HCT116 (cell line): Measurements from ENCODE around the gene PKP3. TPM values are rescaled to one million over a fixed set of nuclear protein-coding genes. Genes with fewer than 3 reads are reported as not detected.

Experiments used
- ATAC-seq: fragments of 200-7000 bp; cut with Tn5 transposase; 2 replicates; pipeline ENCODE4 v1.9.1; 2020; ENCODE audit warnings: mild to moderate bottlenecking, moderate library complexity
- BruUV-seq: library from RNA; stranded (reverse); fragments of 400-500 nt; replicated peaks from 2 replicates; lab custom pipeline; 2021; lab: Mats Ljungman, UMichigan
- CTCF ChIA-PET: fragments of 300-600 bp; sonication (Branson Sonifier 250); formaldehyde crosslinking; loops from one replicate; lab custom pipeline; 2021; ENCODE audit warnings: antibody characterized with exemption; lab: Charles Lee
- POLR2A ChIA-PET: fragments of 300-600, 350-600 bp; sonication (Branson Sonifier 250); formaldehyde crosslinking; loops from one replicate; lab custom pipeline; 2021; ENCODE audit warnings: antibody characterized with exemption; lab: Charles Lee
- RAD21 ChIA-PET, 2 experiments: fragments of 300-600 bp; sonication (Branson Sonifier 250); formaldehyde crosslinking; loops; one replicate each; lab custom pipeline; 2023; ENCODE audit warnings: low total read pairs in 2 of 2; ENCODE audit not compliant: uncharacterized antibody in 2 of 2, unreplicated experiment in 2 of 2, low non-redundant PET in 1 of 2; lab: Charles Lee
- DNase-seq: peaks from one replicate; pipeline ENCODE4 v3.0.0-alpha.2; 2010; ENCODE audit warnings: low read depth, low spot score
- H2AFZ ChIP-seq: fragments of 200-600 bp; shearing (Covaris generic), sonication (generic); 2 replicates; pipeline ENCODE4 v1.6.1; 2017; ENCODE audit warnings: low read depth, mixed run types, mixed read lengths, antibody characterized with exemption, low read length; ENCODE audit not compliant: poor library complexity, severe bottlenecking
- H3K27ac ChIP-seq: 2 replicates; pipeline ENCODE4 v1.5.1; 2012; ENCODE audit warnings: low read depth, low read length
- H3K27me3 ChIP-seq: fragments of 200-600 bp; sonication (generic); 2 replicates; pipeline ENCODE4 v1.6.1; 2016; ENCODE audit warnings: mixed run types, low read length, mixed read lengths; ENCODE audit not compliant: insufficient read depth
- H3K36me3 ChIP-seq, 2 experiments: fragments of 200-500 bp in 1 of 2; fragments of 200-600 bp in 1 of 2; sonication (Bioruptor generic) in 1 of 2; sonication (generic) in 1 of 2; 2 replicates each; pipeline versions ENCODE4 v1.5.1 to v1.6.1; 2014 to 2016; ENCODE audit warnings: low read length in 2 of 2, inconsistent platforms in 1 of 2, mixed read lengths in 1 of 2, mixed run types in 1 of 2; ENCODE audit not compliant: insufficient read depth in 2 of 2, control insufficient read depth in 1 of 2
- H3K4me1 ChIP-seq, 2 experiments: fragments of 200-600 bp in 1 of 2; sonication (generic) in 1 of 2; 2 replicates each; pipeline versions ENCODE4 v1.5.1 to v1.6.1; 2012 to 2017; ENCODE audit warnings: low read length in 2 of 2, inconsistent platforms in 1 of 2, mild to moderate bottlenecking in 1 of 2, mixed read lengths in 1 of 2, mixed run types in 1 of 2, moderate library complexity in 1 of 2; ENCODE audit not compliant: insufficient read depth in 2 of 2, control insufficient read depth in 1 of 2
- H3K4me2 ChIP-seq: fragments of 200-600 bp; sonication (generic); 2 replicates; pipeline ENCODE4 v1.6.1; 2017; ENCODE audit warnings: mixed run types, low read length, mixed read lengths
- H3K4me3 ChIP-seq, 2 experiments: fragments of 200-600 bp in 1 of 2; sonication (generic) in 1 of 2; replicated peaks in 1 of 2; 2 replicates each; pipeline ENCODE4 v1.5.1; 2011 to 2016; ENCODE audit warnings: low read length in 2 of 2, control low read depth in 1 of 2, low read depth in 1 of 2, mild to moderate bottlenecking in 1 of 2, mixed read lengths in 1 of 2, mixed run types in 1 of 2
- H3K79me2 ChIP-seq: fragments of 200-600 bp; sonication (generic); 2 replicates; pipeline ENCODE4 v1.6.1; 2017; ENCODE audit warnings: mild to moderate bottlenecking, mixed run types, low read length, moderate library complexity, mixed read lengths; ENCODE audit not compliant: insufficient read depth
- H3K9ac ChIP-seq: fragments of 200-600 bp; sonication (generic); 2 replicates; pipeline ENCODE4 v1.6.1; 2016; ENCODE audit warnings: low read length, mixed read lengths
- H3K9me2 ChIP-seq: fragments of 200-600 bp; sonication (generic), shearing (Covaris generic); 2 replicates; pipeline ENCODE4 v1.6.1; 2017; ENCODE audit warnings: mixed run types, mild to moderate bottlenecking, moderate library complexity; ENCODE audit not compliant: insufficient read depth
- H3K9me3 ChIP-seq, 2 experiments: fragments of 200-500 bp in 1 of 2; fragments of 200-600 bp in 1 of 2; sonication (Bioruptor generic) in 1 of 2; sonication (generic) in 1 of 2; 2 replicates each; pipeline ENCODE4 v1.6.1; 2014 to 2017; ENCODE audit warnings: low read length in 2 of 2, mixed read lengths in 2 of 2, inconsistent platforms in 1 of 2, low read depth in 1 of 2, mild to moderate bottlenecking in 1 of 2, mixed run types in 1 of 2, moderate library complexity in 1 of 2; ENCODE audit not compliant: control insufficient read depth in 1 of 2, insufficient read depth in 1 of 2
- H4K20me1 ChIP-seq: fragments of 200-600 bp; sonication (generic), shearing (Covaris generic); 2 replicates; pipeline ENCODE4 v1.6.1; 2017; ENCODE audit warnings: mixed run types, mild to moderate bottlenecking, moderate library complexity; ENCODE audit not compliant: insufficient read depth
- CEBPB ChIP-seq: IDR thresholded peaks from 2 replicates; pipeline ENCODE4 v1.6.1; 2012; ENCODE audit warnings: low read depth
- CTCF ChIP-seq, 3 experiments: fragments of 200-600 bp in 1 of 3; sonication (generic) in 1 of 3; IDR thresholded peaks in 2 of 3; conservative IDR thresholded peaks in 1 of 3; 2 replicates each; pipeline ENCODE4 v1.5.1; 2012 to 2017; ENCODE audit warnings: low read depth in 2 of 3, low read length in 2 of 3, antibody characterized with exemption in 1 of 3, borderline replicate concordance in 1 of 3, control low read depth in 1 of 3, mild to moderate bottlenecking in 1 of 3, mixed read lengths in 1 of 3, mixed run types in 1 of 3, moderate library complexity in 1 of 3; ENCODE audit not compliant: insufficient read depth in 1 of 3
- ELF1 ChIP-seq: IDR thresholded peaks from 2 replicates; pipeline ENCODE4 v1.6.1; 2012; ENCODE audit warnings: low read depth, borderline replicate concordance
- EZH2 ChIP-seq: fragments of 200-600 bp; sonication (generic); IDR thresholded peaks from 2 replicates; pipeline ENCODE4 v1.6.1; 2017; ENCODE audit warnings: antibody characterized with exemption, mixed run types
- EZH2phosphoT487 ChIP-seq: fragments of 200-600 bp; IDR thresholded peaks from 2 replicates; pipeline ENCODE4 v1.6.1; 2018; ENCODE audit warnings: antibody characterized with exemption, borderline replicate concordance
- FOSL1 ChIP-seq: IDR thresholded peaks from 2 replicates; pipeline ENCODE4 v1.6.1; 2012; ENCODE audit warnings: low read depth
- JUND ChIP-seq: IDR thresholded peaks from 2 replicates; pipeline ENCODE4 v1.6.1; 2012
- POLR2A ChIP-seq: IDR thresholded peaks from 2 replicates; pipeline ENCODE4 v1.7.0; 2011; ENCODE audit warnings: borderline replicate concordance; ENCODE audit not compliant: insufficient read depth, insufficient read length; ENCODE audit errors: extremely low read depth
- POLR2AphosphoS5 ChIP-seq: IDR thresholded peaks from 2 replicates; pipeline ENCODE4 v1.6.1; 2011; ENCODE audit warnings: mild to moderate bottlenecking, low read depth, low read length, moderate library complexity
- RAD21 ChIP-seq: IDR thresholded peaks from 2 replicates; pipeline ENCODE4 v1.6.1; 2012; ENCODE audit warnings: low read depth, mild to moderate bottlenecking
- REST ChIP-seq: IDR thresholded peaks from 2 replicates; pipeline ENCODE4 v1.6.1; 2012; ENCODE audit warnings: low read depth
- SIN3A ChIP-seq: IDR thresholded peaks from 2 replicates; pipeline ENCODE4 v1.6.1; 2012; ENCODE audit warnings: low read depth
- SP1 ChIP-seq: IDR thresholded peaks from 2 replicates; pipeline ENCODE4 v1.6.1; 2012; ENCODE audit warnings: low read depth
- SRF ChIP-seq: IDR thresholded peaks from 2 replicates; pipeline ENCODE4 v1.6.1; 2012; ENCODE audit warnings: low read depth
- TCF7L2 ChIP-seq: IDR thresholded peaks from 2 replicates; pipeline ENCODE4 v1.7.0; 2011; ENCODE audit warnings: borderline replicate concordance, inconsistent platforms; ENCODE audit not compliant: insufficient read depth, insufficient read length; ENCODE audit errors: extremely low read depth
- YY1 ChIP-seq: IDR thresholded peaks from 2 replicates; pipeline ENCODE4 v1.6.1; 2011; ENCODE audit warnings: low read length, low read depth, moderate library complexity, mild to moderate bottlenecking; ENCODE audit not compliant: insufficient replicate concordance; ENCODE audit errors: extremely low read depth
- ZFX ChIP-seq: fragments of 450-650 bp; IDR thresholded peaks from 2 replicates; pipeline ENCODE4 v1.6.1; 2017
- ZNF274 ChIP-seq: fragments of 200-500 bp; sonication (Bioruptor generic); IDR thresholded peaks from 2 replicates; pipeline ENCODE4 v1.6.1; 2014; ENCODE audit warnings: mild to moderate bottlenecking, low read depth, low read length, inconsistent platforms
- intact Hi-C: fragments of 100-400 bp; cut with micrococcal nuclease; formaldehyde crosslinking; loops from 2 replicates; pipeline ENCODE4 v1.10.0; 2022
- total RNA-seq: library from RNA; stranded (reverse); gene quantifications from one replicate; pipeline ENCODE4 v1.2.1, GENCODE V29; 2021; ENCODE audit not compliant: unreplicated experiment
- TF ChIP-seq, protein P1 (sequence below): IDR thresholded peaks from 2 replicates; pipeline ENCODE4 v1.6.1; 2012
- TF ChIP-seq, protein P2 (sequence below): IDR thresholded peaks from 2 replicates; pipeline ENCODE4 v1.6.1; 2012

Gene PKP3
- total RNA-seq, 1 experiment from 2014 or later, result 157 TPM

DNA sequence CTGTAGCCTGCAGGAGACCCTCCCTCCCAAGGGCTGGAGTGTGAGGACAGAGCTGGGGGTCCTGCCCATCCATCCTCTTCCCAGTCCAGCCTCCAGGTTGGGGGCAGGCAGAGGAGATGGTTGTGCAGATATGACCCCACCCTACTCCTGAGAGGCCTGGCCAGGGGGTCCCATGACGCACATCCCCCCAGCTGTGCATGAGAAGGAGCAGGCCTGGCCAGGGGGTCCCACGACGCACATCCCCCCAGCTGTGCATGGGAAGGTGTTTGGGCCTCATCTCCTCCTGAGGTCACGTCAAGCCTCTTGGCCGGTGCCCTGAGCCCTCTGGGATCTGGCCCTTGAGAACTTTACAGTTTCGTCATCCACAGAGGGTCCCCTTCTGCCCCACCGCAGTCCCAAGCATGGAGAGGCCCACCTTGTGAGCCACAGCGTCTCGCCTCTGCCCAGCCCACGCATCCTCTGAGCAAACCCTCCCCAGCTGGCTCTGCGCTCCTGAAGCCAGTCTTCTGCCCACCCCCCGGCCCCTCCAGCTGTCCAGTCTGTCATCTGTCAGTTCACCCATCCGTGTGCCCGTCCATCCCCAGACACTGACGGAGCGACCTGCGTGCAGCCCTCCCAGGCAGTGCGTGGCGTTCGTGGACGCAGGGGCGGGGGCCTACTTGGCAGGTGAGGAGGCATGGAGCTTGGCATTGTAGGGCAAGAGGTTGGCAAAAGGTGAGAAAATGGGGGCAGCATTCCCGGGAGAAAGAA is 45.5 kb downstream of the PKP3 start:
- no peaks in the 10 kb centered on the region for H3K9me2 ChIP-seq
- BruUV-seq, result no TSS peak
- DNase-seq, result no peak
- H3K36me3 ChIP-seq, result no peaks in the 10 kb centered on the region
- no peak overlapping the region for H3K9ac ChIP-seq
- no peak overlapping the region for H3K4me3 ChIP-seq
- CTCF ChIA-PET, result interaction anchor here (1.1 kb wide), 1 partner anchor 32 kb away, joined by 3 read pairs; no protein-coding TSS in a partner anchor
- H3K79me2 ChIP-seq, result peaks cover 14% of the 10 kb centered on the region; the same call in 1 of the 2 replicates
- H3K27me3 ChIP-seq, result no peaks in the 10 kb centered on the region
- RAD21 ChIA-PET, result no interaction called here
- no peak overlapping the region for H3K4me2 ChIP-seq
- no peak for ATAC-seq
- no peak overlapping the region for H2AFZ ChIP-seq
- peaks cover 8 to 27% of the 10 kb centered on the region in 2 experiments for H3K4me1 ChIP-seq
- no peaks in the 10 kb centered on the region for H4K20me1 ChIP-seq
- POLR2A ChIA-PET, result interaction anchor here (1.2 to 1.5 kb wide), 2 partner anchors 9 to 10 kb away, joined by 3 read pairs; partner anchors contain the start of gene PTDSS2
- H3K27ac ChIP-seq, result no peak overlapping the region
- TF ChIP-seq SRF (no peak), POLR2A (no peak), TCF7L2 (no peak), EZH2phosphoT487 (no peak), CTCF (IDR thresholded peaks at IDR 0.05 in 2 of 3, conservative IDR thresholded peaks at IDR 0.05 in 1 of 3; ENCODE audit: borderline replicate concordance in 1 of 3, insufficient read depth in 1 of 3, low read depth in 2 of 3, low read length in 2 of 3) (no peak), ELF1 (no peak), REST (no peak), POLR2AphosphoS5 (no peak), FOSL1 (no peak), ZFX (no peak), CEBPB (no peak), YY1 (no peak), JUND (no peak), SP1 (no peak), SIN3A (no peak), RAD21 (no peak), ZNF274 (no peak), EZH2 (no peak)
- TF ChIP-seq, protein P1, sequence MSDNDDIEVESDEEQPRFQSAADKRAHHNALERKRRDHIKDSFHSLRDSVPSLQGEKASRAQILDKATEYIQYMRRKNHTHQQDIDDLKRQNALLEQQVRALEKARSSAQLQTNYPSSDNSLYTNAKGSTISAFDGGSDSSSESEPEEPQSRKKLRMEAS, result no peak
- TF ChIP-seq, protein P2, sequence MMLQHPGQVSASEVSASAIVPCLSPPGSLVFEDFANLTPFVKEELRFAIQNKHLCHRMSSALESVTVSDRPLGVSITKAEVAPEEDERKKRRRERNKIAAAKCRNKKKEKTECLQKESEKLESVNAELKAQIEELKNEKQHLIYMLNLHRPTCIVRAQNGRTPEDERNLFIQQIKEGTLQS, result no peak
- no peaks in the 10 kb centered on the region; a peak in 1 of 4 replicates for H3K9me3 ChIP-seq
- intact Hi-C loops, result no loop called here
